ENCODE data around the gene APMAP.

APMAP gene

GRCh38 chr20:24957326-24958016, 35.1 kb downstream of the APMAP start:
- Histone ChIP-seq H3K79me2 (ENCODE audit: insufficient read depth, low read depth) (no peaks in the 10 kb centered on the region), H3K4me3 (IDR thresholded peaks at IDR 0.05; ENCODE audit: insufficient read depth, low read depth, low read length) (no peak overlapping the region), H2AFZ (ENCODE audit: low read depth) (no peak overlapping the region), H3K36me3 (ENCODE audit: insufficient read depth) (no peaks in the 10 kb centered on the region), H3K4me2 (no peak overlapping the region), H3K27me3 (ENCODE audit: insufficient read depth, low read depth) (no peaks in the 10 kb centered on the region), H3K4me1 (ENCODE audit: low read depth, poor library complexity, severe bottlenecking) (no peaks in the 10 kb centered on the region), H3K9ac (no peak overlapping the region), H3K27ac (no peak overlapping the region), H4K20me1 (ENCODE audit: insufficient read depth) (no peaks in the 10 kb centered on the region)
- no peak for TF ChIP-seq CTCF (conservative IDR thresholded peaks at IDR 0.05; ENCODE audit: low read depth, low read length)

GRCh38 chr20:24956001-24956841, 36.3 kb downstream of the APMAP start:
- Histone ChIP-seq H3K4me2 (no peak overlapping the region), H2AFZ (ENCODE audit: low read depth) (no peak overlapping the region), H3K4me3 (IDR thresholded peaks at IDR 0.05; ENCODE audit: insufficient read depth, low read depth, low read length) (no peak overlapping the region), H3K36me3 (ENCODE audit: insufficient read depth) (no peaks in the 10 kb centered on the region), H3K4me1 (ENCODE audit: low read depth, poor library complexity, severe bottlenecking) (no peaks in the 10 kb centered on the region), H3K79me2 (ENCODE audit: insufficient read depth, low read depth) (no peaks in the 10 kb centered on the region), H3K9ac (no peak overlapping the region), H3K27ac (no peak overlapping the region), H4K20me1 (ENCODE audit: insufficient read depth) (no peaks in the 10 kb centered on the region), H3K27me3 (ENCODE audit: insufficient read depth, low read depth) (no peaks in the 10 kb centered on the region)
- TF ChIP-seq CTCF (conservative IDR thresholded peaks at IDR 0.05; ENCODE audit: low read depth, low read length) = no peak

GRCh38 chr20:24955045-24955444, 37.5 kb downstream of the APMAP start:
- H2AFZ ChIP-seq (ENCODE audit: low read depth) = no peak overlapping the region
- no peaks in the 10 kb centered on the region for H3K4me1 ChIP-seq (ENCODE audit: low read depth, poor library complexity, severe bottlenecking)
- H3K79me2 ChIP-seq (ENCODE audit: insufficient read depth, low read depth) = no peaks in the 10 kb centered on the region
- no peak overlapping the region for H3K9ac ChIP-seq
- no peaks in the 10 kb centered on the region for H4K20me1 ChIP-seq (ENCODE audit: insufficient read depth)
- TF ChIP-seq CTCF (conservative IDR thresholded peaks at IDR 0.05; ENCODE audit: low read depth, low read length) = no peak
- no peak overlapping the region for H3K27ac ChIP-seq
- H3K36me3 ChIP-seq (ENCODE audit: insufficient read depth) = no peaks in the 10 kb centered on the region
- H3K27me3 ChIP-seq (ENCODE audit: insufficient read depth, low read depth) = no peaks in the 10 kb centered on the region
- no peak overlapping the region for H3K4me2 ChIP-seq
- no peak overlapping the region for H3K4me3 ChIP-seq (IDR thresholded peaks at IDR 0.05; ENCODE audit: insufficient read depth, low read depth, low read length)

- no peaks in the 10 kb centered on the region for H3K79me2 ChIP-seq (ENCODE audit: insufficient read depth, low read depth)
- no peaks in the 10 kb centered on the region for H4K20me1 ChIP-seq (ENCODE audit: insufficient read depth)
- no peak overlapping the region for H3K4me3 ChIP-seq (IDR thresholded peaks at IDR 0.05; ENCODE audit: insufficient read depth, low read depth, low read length)
- no peaks in the 10 kb centered on the region for H3K36me3 ChIP-seq (ENCODE audit: insufficient read depth)
- no peak overlapping the region for H3K27ac ChIP-seq
- H2AFZ ChIP-seq (ENCODE audit: low read depth) = no peak overlapping the region
- no peak overlapping the region for H3K9ac ChIP-seq
- TF ChIP-seq CTCF (conservative IDR thresholded peaks at IDR 0.05; ENCODE audit: low read depth, low read length) = no peak
- H3K4me1 ChIP-seq (ENCODE audit: low read depth, poor library complexity, severe bottlenecking) = no peaks in the 10 kb centered on the region
- no peak overlapping the region for H3K4me2 ChIP-seq
- H3K27me3 ChIP-seq (ENCODE audit: insufficient read depth, low read depth) = no peaks in the 10 kb centered on the region
Measured at GRCh38 chr20:24954566-24954965, 38.0 kb downstream of the APMAP start.

Data from KMS-11 (cell line).